Measurements from ENCODE around the gene ROR2.

ROR2 gene

GRCh38 chr9:91732187-91733005, 217.6 kb downstream of the ROR2 start:
- no peak for DNase-seq

GRCh38 chr9:91730806-91731205, 219.2 kb downstream of the ROR2 start:
- DNase-seq, result no peak

- no peak for DNase-seq
Observed at GRCh38 chr9:91729558-91729842, 220.5 kb downstream of the ROR2 start.

GRCh38 chr9:91727972-91728371, 222.1 kb downstream of the ROR2 start:
- no peak for DNase-seq

- no peak for DNase-seq
Observed at GRCh38 chr9:91727316-91727861, 222.6 kb downstream of the ROR2 start.

- DNase-seq, result no peak
Observed at GRCh38 chr9:91726406-91727100, 223.5 kb downstream of the ROR2 start.

- DNase-seq, result no peak
Observed at GRCh38 chr9:91725651-91726050, 224.4 kb downstream of the ROR2 start.

- DNase-seq, result no peak
Observed at GRCh38 chr9:91724609-91725505, 225.2 kb downstream of the ROR2 start.

GRCh38 chr9:91724068-91724440, 226.0 kb downstream of the ROR2 start:
- no peak for DNase-seq

- no peak for DNase-seq
Observed at GRCh38 chr9:91723420-91724067, 226.5 kb downstream of the ROR2 start.

- no peak for DNase-seq
Observed at GRCh38 chr9:91720751-91721705, 229.0 kb downstream of the ROR2 start.

- DNase-seq, result no peak
Observed at GRCh38 chr9:91720313-91720712, 229.7 kb downstream of the ROR2 start.

GRCh38 chr9:91718071-91718470, 232.0 kb downstream of the ROR2 start:
- no peak for DNase-seq

- no peak for DNase-seq
Observed at GRCh38 chr9:91716815-91717214, 233.2 kb downstream of the ROR2 start.

- DNase-seq, result no peak
Observed at GRCh38 chr9:91716239-91716638, 233.8 kb downstream of the ROR2 start.

- DNase-seq, result no peak
Observed at GRCh38 chr9:91714874-91715615, 235.0 kb downstream of the ROR2 start.

GRCh38 chr9:91714020-91714806, 235.8 kb downstream of the ROR2 start:
- no peak for DNase-seq

- DNase-seq, result no peak
Observed at GRCh38 chr9:91712811-91713210, 237.2 kb downstream of the ROR2 start.

- DNase-seq, result peak in 1 of 4 experiments; percentile 3
Observed at GRCh38 chr9:91711755-91712601, 238.1 kb downstream of the ROR2 start.

Measured in activated naive CD4-positive, alpha-beta T cell (primary cell).